Measurements from ENCODE around the gene AHCYL2.
"Not testable (repeated sequence)": the region's sequence is repeated elsewhere in the genome, so short reads cannot be mapped to it uniquely, and the experiment has no call there.

Gene AHCYL2

DNA sequence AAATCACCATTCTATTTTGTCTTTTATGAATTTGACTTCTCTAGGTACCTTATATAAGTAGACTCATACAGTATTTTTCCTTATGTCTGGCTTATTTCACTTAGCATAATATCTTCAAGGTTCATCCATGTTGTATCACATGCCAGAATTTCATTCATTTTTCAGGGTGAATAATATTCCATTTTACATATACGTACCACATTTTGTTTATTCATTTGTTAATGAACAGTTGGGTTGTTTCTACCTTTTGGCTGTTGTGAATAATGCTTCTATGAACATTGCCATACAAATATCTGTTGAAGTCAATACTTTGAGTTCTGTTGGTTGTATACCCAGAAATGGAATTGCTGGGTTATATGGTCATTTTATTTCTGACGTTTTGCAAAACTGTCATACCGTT is 20.7 kb downstream of the AHCYL2 start:
- DNase-seq, result no peak

DNA sequence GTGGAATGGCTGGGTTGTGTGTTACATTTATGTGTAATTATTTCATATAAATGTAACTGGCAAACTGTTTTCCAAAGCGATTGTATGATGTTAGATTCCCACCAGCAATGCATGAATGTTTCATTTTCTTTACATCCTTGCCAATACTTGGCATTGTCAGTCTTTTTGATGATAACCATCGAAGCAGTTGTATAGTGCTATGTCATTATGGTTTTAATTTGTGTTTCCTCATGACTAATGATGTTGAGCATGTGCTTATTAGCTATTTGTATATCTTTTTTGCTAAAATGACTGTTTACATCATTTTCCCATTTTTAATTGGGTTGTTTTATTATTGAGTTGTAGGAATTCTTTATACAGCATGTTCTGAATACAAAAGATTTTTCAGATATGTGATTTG is 22.3 kb downstream of the AHCYL2 start:
- DNase-seq, result no peak

DNA sequence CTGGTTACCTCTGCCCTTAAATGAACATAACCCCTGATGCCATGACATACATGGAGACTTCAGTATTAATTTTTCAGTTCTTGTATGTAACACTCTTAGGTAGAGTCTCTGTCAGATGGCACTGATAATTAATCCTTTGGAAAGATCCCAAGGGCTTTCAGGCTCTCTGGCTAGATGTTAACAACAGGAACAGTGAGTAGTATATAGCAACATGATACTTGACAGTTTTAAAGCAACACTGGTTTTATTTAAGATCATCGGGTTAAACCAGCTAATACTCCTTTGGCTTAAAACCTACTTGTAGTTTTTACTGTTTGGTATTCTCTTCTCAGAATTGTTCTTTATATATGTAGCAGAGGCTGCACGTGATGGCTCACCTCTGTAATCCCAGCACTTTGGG is 27.3 kb downstream of the AHCYL2 start:
- DNase-seq, result no peak

DNA sequence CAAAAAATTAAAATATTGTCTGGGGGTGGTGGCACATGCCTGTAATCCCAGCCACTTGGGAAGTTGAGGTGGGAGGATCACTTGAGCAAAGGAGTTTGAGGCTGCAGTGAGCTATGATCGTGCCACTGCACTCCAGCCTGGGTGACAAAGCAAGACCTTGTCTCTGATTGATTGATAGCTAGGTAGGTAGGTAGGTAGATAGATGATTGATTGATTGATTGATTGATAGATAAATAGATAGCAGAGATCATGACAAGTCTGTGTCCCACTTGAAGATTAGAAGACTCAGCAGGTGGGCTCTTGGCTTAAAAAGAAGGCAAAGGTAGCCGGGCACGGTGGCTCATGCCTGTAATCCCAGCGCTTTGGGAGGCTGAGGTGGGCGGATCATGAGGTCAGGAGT is 27.8 kb downstream of the AHCYL2 start:
- DNase-seq, result not testable (repeated sequence)

DNA sequence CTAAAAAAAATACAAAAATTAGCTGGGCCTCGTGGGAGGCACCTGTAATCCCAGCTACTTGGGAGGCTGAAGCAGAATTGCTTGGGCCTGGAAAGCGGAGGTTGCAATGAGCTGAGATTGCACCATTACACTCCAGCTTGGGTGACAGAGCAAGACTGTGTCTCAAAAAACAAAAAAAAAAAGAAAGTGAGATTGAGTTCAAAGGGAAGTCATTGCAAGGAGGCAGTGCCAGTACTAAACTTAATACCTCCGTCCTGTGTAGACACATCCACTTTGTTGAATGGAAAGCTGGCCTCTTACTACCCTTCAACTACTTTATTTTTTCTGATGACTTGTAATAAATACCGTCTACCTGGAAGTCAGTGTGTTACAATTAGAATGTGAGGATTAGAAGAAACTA is 31.0 kb downstream of the AHCYL2 start:
- DNase-seq, result no peak

DNA sequence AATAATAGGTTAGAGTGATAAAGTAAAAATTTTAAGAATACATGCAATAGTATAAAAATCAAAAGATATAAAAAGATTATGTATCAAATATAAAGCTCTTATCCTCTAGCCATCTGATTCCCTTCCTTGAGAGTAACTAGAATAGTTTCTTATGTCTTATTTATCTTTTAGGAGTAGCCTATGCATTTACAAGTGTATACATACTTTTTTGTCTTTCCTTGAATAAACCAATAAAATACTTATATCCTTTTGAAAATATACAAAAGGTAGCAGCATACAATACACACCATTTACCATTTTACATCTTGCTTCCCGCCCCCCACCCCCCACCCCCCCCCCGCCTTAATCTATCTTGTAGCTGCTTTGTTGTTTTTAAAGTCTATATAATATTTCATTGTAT is 31.4 kb downstream of the AHCYL2 start:
- DNase-seq, result no peak

DNA sequence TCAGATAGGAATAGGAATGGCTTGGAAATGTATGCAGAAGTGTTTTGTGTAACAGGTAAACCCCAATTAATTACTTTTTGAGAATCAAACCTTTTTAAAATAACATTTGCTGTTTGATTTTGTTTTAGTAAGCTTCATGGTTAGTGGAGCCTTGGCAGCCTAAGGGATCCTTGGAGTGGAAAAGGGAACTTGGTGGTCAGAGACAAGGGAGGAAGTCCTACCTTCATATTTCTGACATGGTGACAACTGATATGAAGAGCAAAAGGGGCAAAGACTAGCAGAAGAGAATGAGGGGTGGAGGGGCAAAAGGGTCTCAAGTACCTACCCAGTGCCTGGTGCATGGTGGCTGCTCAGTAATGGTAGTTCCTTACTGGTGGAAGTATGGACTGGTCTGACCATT is 32.3 kb downstream of the AHCYL2 start:
- DNase-seq, result no peak

DNA sequence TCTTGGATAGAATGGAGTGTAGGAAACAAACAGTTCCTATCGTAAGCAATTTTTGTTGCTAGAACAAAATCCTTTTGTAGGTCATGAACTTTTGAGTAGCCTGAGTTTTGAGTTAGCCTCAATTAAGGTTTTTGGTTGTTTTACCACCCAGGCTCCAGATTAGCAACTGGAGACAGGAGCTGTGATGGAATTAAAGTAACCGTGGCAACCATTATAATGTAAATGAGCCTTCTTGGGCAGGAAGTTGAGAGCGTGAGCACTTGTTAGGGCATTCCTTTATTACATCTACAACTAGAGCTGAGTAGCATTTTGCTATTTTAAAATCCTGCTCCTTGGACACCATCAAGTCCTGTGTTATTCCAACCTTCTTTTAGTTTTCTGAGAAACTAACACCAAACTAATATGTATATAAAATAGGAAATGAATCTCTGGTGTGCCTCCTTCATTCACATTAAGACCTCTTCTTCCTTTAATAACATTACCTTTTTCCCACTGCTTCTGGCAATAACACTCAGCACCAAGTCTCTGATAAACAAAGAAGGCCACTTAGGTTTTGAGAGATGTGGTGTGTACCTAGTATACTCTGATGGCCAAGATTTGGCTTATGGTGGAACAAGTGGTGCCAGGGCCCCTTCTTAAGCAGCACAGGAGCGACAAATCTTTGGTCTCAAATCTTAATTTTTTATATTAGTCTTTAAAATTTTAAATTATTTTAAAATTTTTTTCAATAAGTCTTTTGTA is 34.0 kb downstream of the AHCYL2 start:
- DNase-seq, result no peak

DNA sequence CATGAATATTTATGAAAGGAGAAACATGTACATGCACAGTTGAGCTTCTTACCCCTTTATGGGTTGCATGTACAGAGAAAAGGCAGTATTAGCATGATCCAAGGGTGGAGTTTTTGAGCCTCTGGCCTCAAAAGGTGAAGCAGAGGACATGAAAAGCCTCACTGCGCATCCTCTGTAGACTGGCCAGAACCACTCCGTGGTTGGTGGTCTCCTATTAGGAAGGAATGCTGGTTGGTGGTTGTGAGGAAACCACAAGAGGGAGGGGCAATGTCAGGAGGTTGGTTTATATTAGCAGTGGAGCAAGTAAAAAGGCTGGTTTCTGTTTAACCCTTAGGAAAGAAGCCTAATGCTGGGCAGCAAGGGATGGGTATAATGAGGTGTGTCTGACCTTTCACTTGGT is 37.5 kb downstream of the AHCYL2 start:
- DNase-seq, result peak in 1 of 2 donors; percentile 16

DNA sequence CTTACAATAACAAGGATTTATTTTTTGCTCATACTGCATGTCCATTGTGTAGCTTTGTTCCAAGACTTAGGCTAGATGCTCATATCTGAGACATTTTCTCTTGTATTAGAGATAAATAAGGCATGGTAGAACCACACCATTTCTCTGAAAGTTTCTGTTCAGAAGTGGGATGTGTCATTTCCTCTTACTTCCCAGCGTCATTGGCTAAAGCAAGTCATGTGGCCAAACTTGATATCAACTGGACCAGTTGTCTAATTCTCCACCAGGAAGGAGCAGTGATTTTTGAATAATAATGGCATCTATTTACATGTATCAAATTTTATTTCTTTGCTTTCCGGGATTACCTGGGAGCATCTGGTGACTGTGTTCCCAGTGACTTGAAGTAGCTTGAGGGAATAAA is 38.3 kb downstream of the AHCYL2 start:
- DNase-seq, result no peak

DNA sequence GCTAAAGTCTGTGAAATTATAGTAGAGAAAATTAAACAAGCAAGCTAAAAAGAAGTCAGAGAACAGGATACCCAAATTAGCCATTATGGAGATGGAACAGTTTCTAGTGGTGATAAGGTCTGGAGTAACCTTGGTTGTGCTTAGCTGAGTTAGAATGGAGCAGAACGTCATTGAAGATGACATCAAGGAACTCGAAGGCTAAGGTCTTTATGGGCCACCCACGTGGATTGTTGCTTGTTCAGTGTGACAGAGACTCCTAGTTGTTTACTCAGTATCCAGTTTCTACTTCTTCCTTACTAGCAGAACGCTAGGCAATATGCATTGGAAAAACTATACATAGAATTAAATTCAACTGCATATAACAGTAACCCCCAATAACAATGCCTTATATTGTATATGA is 39.7 kb downstream of the AHCYL2 start:
- DNase-seq, result no peak

DNA sequence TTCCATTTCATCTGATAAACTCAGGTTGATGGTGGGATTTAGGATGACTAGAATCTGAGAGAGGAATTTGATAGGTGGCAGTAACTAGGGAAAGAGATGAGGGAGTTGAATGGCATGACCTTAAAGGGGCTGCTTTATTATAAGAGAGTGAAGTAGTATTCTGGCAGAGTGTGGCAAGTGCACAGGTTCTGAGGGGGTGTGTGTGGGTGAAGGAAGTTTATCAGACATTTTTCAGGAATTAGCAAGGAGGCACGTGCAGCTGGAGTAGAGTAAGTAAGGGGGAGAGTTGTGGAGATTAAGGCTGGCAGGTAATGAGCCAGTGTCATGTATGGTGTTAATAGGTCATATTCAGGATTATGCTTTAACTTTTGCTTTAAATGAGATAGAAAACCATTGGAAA is 40.5 kb downstream of the AHCYL2 start:
- DNase-seq, result no peak

DNA sequence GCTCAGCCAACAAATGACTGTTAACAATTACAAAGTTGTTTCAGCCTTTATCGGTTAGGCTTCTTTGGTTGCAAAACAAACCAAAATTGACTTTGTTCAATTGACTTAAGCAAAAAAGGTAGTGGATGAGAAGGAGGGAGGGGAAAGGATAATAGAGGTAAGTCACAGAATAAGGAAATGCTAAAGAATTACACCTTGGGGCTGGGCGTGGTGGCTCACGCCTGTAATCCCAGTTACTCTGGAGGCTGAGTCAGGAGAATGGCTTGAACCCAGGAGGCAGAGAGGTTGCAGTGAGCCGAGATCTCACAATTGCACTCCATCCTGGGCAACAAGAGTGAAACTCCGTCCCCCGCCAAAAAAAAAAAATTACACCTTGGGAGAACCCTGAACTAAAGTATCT is 41.4 kb downstream of the AHCYL2 start:
- no peak for DNase-seq

DNA sequence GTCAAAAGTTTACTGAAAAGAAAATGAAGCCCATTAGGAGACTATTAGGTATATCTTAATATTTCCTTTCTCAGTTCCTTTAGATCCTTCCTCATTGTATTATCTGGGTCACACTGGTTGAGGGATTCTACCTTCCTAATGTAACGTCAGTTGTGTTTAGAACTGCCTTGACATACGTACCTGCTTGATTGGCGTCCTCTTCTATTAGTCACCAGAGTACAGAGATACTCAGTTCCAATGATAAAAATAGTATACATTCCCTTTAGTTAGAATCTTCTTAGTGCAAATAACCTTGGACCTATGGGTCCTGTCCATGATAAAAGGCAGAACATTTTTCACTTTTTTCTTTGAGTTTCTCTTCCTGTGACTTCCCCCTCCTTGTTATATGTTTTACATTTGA is 45.2 kb downstream of the AHCYL2 start:
- DNase-seq, result no peak

DNA sequence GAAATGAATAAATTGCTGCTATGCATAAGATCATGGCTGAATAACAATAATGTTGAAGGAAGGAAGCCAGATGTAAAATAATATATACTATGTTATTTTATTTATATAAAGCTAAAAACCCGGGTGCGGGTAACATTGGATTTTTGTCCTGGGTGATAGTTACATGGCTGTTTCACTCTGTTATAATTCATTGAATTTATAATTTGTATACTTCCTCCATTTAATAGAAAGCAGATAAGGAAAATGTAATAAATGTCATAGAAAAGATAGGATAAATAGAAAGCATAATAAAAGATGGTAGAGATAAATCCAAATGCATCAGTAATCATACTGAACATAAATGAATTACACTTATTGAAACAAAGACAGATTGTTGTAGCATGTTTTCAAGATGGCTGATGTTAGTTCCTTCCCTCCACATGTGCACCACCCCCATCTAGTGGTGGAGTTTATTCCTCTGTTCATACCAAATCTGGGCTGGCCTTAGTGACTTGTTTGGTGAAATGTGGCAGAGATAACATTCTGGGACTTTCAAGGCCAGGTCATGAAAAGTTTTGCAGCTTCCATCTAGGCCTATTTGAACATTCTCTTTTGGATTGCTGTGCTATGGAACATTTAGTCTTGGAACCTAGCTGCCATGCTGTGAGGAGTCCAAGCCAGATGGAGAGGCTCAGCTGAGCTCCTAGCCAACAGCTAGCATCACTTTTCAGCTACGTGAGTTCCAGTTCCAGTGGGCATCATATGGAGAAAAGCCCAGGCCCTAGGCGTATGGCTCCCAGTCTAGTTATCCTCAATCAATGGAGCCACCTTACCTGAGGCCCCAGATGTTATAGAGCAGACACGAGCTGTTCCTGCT is 46.9 kb downstream of the AHCYL2 start:
- DNase-seq, result peak; percentile 51 to 69

DNA sequence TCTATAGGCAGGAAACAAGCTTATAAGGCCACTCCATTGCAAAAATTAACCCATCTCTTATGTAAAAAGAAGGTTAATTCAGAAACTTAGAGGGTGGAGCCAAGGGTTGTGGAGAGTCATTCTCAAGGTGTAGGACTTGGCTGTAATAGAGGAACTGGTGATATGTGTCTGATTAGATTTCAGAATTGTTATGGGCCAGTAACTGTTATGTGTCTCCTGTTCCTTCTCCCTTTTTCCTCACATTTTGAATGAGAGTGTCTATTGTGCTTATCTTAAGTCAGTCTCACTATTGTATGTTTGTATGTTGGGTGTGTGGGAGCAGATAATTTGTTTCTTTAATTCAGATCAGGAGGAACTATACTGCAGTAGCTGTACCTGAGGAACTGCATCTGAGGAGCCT is 49.1 kb downstream of the AHCYL2 start:
- DNase-seq, result no peak

DNA sequence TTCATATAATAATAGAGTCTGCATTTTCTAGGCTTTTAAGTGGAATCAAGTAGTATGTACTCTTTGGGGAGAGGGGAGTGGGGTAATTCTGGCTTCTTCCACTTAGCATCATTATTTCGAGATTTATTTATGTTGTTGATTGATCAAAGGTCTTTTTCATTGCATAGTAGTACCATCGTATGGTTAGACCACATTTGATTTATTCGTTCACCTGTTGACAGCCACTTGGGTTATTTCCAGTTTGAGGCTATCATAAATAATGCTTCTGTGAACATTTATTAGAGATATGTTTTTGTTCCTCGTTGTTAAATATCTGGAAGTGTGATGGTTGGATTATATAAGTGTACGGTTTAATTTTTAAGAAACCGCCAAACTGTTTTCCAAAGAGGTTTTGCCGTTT is 52.8 kb downstream of the AHCYL2 start:
- no peak for DNase-seq

DNA sequence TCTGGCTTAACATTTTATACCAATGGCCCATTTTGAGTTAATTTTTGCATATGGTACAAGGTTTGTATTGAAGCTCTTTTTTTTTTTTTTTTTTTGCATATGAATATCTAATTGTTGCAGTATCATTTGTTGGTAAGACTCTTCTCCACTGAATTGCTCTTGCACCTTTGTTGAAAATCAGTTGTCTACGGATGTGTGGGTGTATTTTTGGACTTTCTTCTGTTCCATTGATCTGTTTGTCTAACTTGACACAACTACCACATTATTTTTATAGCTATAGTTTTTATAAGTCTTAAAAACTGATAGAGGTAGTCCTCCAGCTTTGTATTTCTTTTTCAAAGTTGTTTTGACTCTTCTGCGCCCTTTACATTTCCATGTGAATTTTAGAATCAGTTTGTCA is 53.9 kb downstream of the AHCYL2 start:
- DNase-seq, result no peak

DNA sequence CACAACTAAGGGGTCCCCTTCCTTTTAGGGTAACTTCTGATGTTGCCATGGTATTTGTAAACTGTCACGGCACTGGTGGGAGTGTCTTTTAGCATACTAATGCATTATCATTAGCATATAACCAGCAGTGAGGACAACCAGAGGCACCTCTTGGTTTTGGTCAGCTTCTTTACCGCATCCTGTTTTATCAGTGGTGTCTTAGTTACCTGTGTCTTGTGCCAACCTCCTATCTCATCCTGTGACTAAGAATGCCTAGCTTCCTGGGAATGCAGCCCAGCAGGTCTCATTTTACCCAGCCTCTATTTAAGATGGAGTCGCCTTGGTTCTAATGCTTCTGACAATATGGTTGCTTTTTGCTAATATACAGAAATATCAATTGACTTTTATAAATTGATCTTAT is 54.9 kb downstream of the AHCYL2 start:
- DNase-seq, result no peak

DNA sequence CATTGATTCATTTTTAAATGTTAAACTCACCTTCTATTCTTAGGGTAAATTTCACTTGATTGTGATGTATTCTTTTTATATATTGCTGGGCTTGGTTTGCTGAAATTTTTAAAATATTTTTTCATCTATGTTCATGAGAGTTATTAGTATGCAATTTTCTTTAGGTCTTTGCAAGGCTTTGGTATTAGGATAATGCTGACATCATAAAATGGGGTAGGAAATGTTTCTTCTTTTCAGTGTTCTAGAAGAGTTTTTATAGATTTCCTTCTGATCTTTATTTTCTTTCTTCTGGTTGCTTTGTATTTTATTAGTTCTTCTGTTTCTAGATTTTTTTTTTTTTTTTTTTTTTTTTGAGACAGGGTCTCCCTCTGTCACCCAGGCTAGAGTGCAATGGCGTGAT is 56.3 kb downstream of the AHCYL2 start:
- DNase-seq, result no peak

DNA sequence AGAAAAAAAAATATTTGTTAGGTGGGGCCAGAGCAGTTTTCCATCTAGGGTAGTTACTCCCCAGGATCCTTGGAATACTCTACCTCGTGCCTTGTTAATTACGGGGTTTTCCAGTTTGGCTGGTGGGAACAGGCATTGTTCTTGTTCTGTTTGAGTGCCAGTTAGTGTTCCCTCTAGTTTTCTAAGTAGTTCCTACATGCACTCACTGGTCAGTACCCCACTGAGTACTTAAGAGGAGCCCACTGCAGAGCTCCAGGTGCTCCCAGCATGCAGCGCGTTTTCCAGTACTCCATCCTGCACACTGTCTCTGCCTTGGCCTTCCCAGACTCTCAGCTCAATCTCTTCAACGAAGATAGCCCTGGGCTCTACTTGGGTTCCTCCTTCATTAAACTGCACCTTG is 58.0 kb downstream of the AHCYL2 start:
- no peak for DNase-seq

DNA sequence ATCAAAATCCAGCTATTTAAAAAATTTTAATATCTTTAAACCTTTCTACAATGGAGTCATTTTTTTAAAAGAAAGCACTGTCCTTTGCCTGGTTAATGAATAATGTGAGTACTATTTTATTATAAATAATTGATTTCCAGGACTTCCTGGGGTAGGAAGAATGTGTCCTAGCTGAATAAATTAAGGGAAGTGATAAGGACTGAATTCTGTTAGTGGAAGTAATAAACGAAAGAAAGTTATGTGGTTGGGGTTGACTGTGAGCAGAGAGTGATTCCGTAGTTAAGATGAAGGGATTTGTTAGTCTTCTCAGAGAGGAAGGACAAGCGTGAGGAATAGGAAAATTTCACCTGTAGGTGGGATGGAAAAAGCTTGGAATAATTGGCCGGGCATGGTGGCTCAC is 59.1 kb downstream of the AHCYL2 start:
- DNase-seq, result no peak

DNA sequence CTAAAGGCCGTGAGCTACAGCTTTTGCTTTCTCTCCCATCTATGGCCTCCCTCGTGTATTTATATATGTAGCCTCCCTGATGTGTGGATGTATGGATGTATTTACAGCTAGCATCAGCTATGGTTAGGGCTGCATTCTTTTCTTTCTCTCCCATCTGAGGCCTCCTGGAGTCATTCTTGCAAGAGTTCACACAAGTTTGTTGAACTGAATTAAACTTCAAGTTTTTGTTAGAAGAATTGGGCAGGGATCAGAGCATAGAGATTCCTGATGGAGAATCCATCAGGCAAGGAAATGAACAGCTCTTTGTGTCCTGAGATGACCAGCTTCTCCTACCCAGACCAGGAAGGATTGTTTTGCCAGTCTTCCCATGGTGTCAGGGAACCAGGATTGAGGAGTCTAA is 60.3 kb downstream of the AHCYL2 start:
- DNase-seq, result no peak

DNA sequence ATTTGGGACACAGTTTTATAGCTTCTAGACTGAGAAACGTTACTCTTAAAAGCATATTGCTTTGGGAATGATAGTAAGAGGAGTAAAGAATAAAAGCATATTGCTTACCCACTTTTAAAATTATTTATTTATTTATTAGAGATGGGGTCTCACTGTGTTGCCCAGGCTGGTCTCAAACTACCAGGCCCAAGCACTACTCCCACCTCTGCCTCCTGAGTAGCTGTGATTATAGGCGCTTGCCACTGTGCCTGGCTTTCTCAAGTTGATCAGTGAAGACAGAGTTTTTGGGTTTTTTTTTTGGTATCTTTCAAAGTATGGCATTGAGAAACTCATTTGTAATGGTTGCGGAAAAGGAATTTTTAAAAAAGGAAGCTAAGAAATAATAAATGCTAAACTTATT is 68.0 kb downstream of the AHCYL2 start:
- DNase-seq, result no peak

DNA sequence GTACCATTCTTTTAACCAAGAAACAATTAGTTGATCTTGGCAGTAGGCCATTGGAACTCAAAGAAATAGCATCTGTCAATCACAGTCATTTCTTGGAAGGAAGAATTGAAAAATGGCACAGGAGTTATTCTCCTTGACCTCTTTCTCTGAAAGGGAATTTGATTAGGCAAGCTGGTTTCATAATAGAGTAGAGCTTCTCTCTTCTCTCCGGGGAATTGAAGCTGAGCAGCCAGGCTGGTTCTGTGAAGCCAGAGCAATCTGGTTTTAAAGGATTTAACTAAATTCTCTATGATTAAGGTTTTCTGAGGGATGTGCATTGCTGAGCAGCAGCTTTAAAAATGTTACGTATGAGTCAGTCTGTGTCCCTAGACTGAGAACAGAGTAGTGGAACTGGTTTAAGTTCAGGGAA is 70.2 kb downstream of the AHCYL2 start:
- DNase-seq, result no peak

Data from stimulated activated CD4-positive, alpha-beta T cell treated with anti-CD3 and anti-CD28 coated beads, Interleukin-2, amount 100 ng/mL, for 24 hours (primary cell).